HepG2 (cell line): Measurements from ENCODE around the gene ZSCAN4. TPM values are rescaled to one million over a fixed set of nuclear protein-coding genes. Genes with fewer than 3 reads are reported as not detected.

ENCODE experiments used
- ATAC-seq: fragments of 200-7000 bp; cut with Tn5 transposase; 3 replicates; pipeline ENCODE4 v1.9.1; 2020; ENCODE audit warnings: mild to moderate bottlenecking, moderate library complexity
- BruUV-seq: library from RNA; stranded (reverse); fragments of 400-500 nt; replicated peaks from 2 replicates; lab custom pipeline; 2021; lab: Mats Ljungman, UMichigan
- CTCF ChIA-PET: fragments of 300-600 bp; formaldehyde crosslinking; extraction: SDS; loops from one replicate; lab custom pipeline; 2021; ENCODE audit warnings: low total read pairs, inconsistent platforms, low intra/inter-chr PET ratio; lab: Yijun Ruan, JAX
- POLR2A ChIA-PET: fragments of 350-600 bp; sonication (Branson Sonifier 250); formaldehyde crosslinking; loops from one replicate; lab custom pipeline; 2020; ENCODE audit warnings: antibody characterized with exemption, inconsistent platforms; lab: Yijun Ruan, JAX
- DNase-seq: peaks from one replicate; pipeline ENCODE4 v3.0.0-alpha.2; 2015; ENCODE audit warnings: low spot score
- FAIRE-seq: peaks from 3 replicates; lab custom pipeline; 2011; peaks lifted over from hg19 to GRCh38; lab: Jason Lieb, UNC
- H2AFZ ChIP-seq: one replicate; pipeline ENCODE4 v1.6.1; 2011; ENCODE audit warnings: low read length, inconsistent platforms
- H3K27ac ChIP-seq: fragments of 300-600 bp; 3 replicates; pipeline ENCODE4 v1.8.0; 2011; ENCODE audit warnings: mixed run types, mild to moderate bottlenecking, mixed read lengths, low read length, inconsistent platforms; ENCODE audit not compliant: insufficient read depth; ENCODE audit errors: extremely low read length
- H3K27me3 ChIP-seq, 2 experiments: fragments of 200-600 bp in 1 of 2; 2 replicates in 1 of 2; 3 replicates in 1 of 2; pipeline versions ENCODE4 v1.6.0 to v1.8.0; 2011; ENCODE audit warnings: low read length in 2 of 2, mild to moderate bottlenecking in 2 of 2, moderate library complexity in 2 of 2, inconsistent platforms in 1 of 2; ENCODE audit not compliant: insufficient read depth in 2 of 2, control insufficient read depth in 1 of 2
- H3K36me3 ChIP-seq, 2 experiments: fragments of 200-600 bp in 1 of 2; replicated peaks in 1 of 2; 2 replicates in 1 of 2; 3 replicates in 1 of 2; pipeline versions ENCODE4 v1.5.1 to v1.8.0; 2011; ENCODE audit warnings: low read length in 2 of 2, inconsistent platforms in 1 of 2; ENCODE audit not compliant: insufficient read depth in 2 of 2, control insufficient read depth in 1 of 2
- H3K4me1 ChIP-seq: 2 replicates; pipeline ENCODE4 v1.5.1; 2012; ENCODE audit warnings: low read length, inconsistent platforms; ENCODE audit not compliant: insufficient read depth
- H3K4me2 ChIP-seq: 2 replicates; pipeline ENCODE4 v1.6.0; 2011; ENCODE audit warnings: low read depth, low read length, inconsistent platforms
- H3K4me3 ChIP-seq, 3 experiments: fragments of 200-600 bp in 1 of 3; sonication (generic), shearing (Covaris generic) in 1 of 3; replicated peaks in 1 of 3; 2 replicates each; pipeline ENCODE4 v1.5.1; 2011 to 2016; ENCODE audit warnings: low read length in 3 of 3, inconsistent platforms in 2 of 3, low read depth in 2 of 3, mild to moderate bottlenecking in 2 of 3, control low read depth in 1 of 3, mixed read lengths in 1 of 3; ENCODE audit not compliant: insufficient read depth in 1 of 3
- H3K79me2 ChIP-seq: one replicate; pipeline ENCODE4 v1.6.1; 2011; ENCODE audit warnings: low read length, inconsistent platforms; ENCODE audit not compliant: insufficient read depth
- H3K9ac ChIP-seq: 2 replicates; pipeline ENCODE4 v1.6.0; 2011; ENCODE audit warnings: mild to moderate bottlenecking, low read depth, low read length, inconsistent platforms; ENCODE audit not compliant: insufficient read depth
- H3K9me3 ChIP-seq: 2 replicates; pipeline ENCODE4 v1.5.1; 2012; ENCODE audit warnings: mild to moderate bottlenecking, low read length
- H4K20me1 ChIP-seq: 2 replicates; pipeline ENCODE4 v1.6.0; 2011; ENCODE audit warnings: inconsistent platforms, mild to moderate bottlenecking, low read length, moderate library complexity; ENCODE audit not compliant: insufficient read depth
- ARHGAP35 ChIP-seq: sonication (generic); formaldehyde crosslinking; IDR thresholded peaks from 2 replicates; pipeline ENCODE4 v1.9.0; 2022; ENCODE audit warnings: mild to moderate bottlenecking, inconsistent platforms, moderate library complexity, missing genetic modification reagents, borderline replicate concordance
- BCL6 ChIP-seq: IDR thresholded peaks from 2 replicates; pipeline ENCODE4 v1.6.1; 2016; ENCODE audit warnings: missing genetic modification reagents, missing compliant biosample characterization
- BRCA1 ChIP-seq: sonication (generic); formaldehyde crosslinking; IDR thresholded peaks from 2 replicates; pipeline ENCODE4 v1.4.0; 2020; ENCODE audit warnings: missing genetic modification reagents
- CCAR2 ChIP-seq: fragments of 200-400 bp; formaldehyde crosslinking; optimal IDR thresholded peaks from 2 replicates; pipeline ENCODE3; 2018; ENCODE audit warnings: low read depth, mild to moderate bottlenecking, low read length, moderate library complexity
- ETV5 ChIP-seq: IDR thresholded peaks from 2 replicates; pipeline ENCODE4 v1.6.1; 2018; ENCODE audit warnings: missing biosample characterization, missing genetic modification reagents, inconsistent platforms, borderline replicate concordance
- GABPA ChIP-seq, 2 experiments: IDR thresholded peaks; 2 replicates each; pipeline ENCODE4 v1.6.1; 2011 to 2016; ENCODE audit warnings: low read depth in 2 of 2, low read length in 1 of 2, missing biosample characterization in 1 of 2, missing genetic modification characterization in 1 of 2
- GLI4 ChIP-seq: sonication (generic); formaldehyde crosslinking; IDR thresholded peaks from 2 replicates; pipeline ENCODE4 v1.5.1; 2020; ENCODE audit warnings: missing genetic modification reagents, mild to moderate bottlenecking, moderate library complexity, borderline replicate concordance
- KLF15 ChIP-seq: sonication (generic); formaldehyde crosslinking; IDR thresholded peaks from 2 replicates; pipeline ENCODE4 v1.8.1; 2023; ENCODE audit warnings: borderline replicate concordance, mild to moderate bottlenecking, inconsistent platforms, missing genetic modification reagents, mixed read lengths
- KMT2B ChIP-seq: IDR thresholded peaks from 2 replicates; pipeline ENCODE4 v1.6.1; 2016; ENCODE audit warnings: missing genetic modification reagents, missing compliant biosample characterization
- LBX2 ChIP-seq: sonication (generic); formaldehyde crosslinking; IDR thresholded peaks from 2 replicates; pipeline ENCODE4 v1.5.0; 2020; ENCODE audit warnings: missing genetic modification reagents, mild to moderate bottlenecking, borderline replicate concordance
- MEIS1 ChIP-seq: sonication (generic); formaldehyde crosslinking; IDR thresholded peaks from 2 replicates; pipeline ENCODE4 v1.9.0; 2021; ENCODE audit warnings: mild to moderate bottlenecking, missing genetic modification reagents, moderate library complexity, borderline replicate concordance
- NR2F2 ChIP-seq: IDR thresholded peaks from 2 replicates; pipeline ENCODE4 v1.6.1; 2012; ENCODE audit warnings: low read depth, inconsistent platforms, borderline replicate concordance
- RCOR2 ChIP-seq: IDR thresholded peaks from 2 replicates; pipeline ENCODE4 v1.6.1; 2016; ENCODE audit warnings: missing biosample characterization, missing genetic modification reagents
- REL ChIP-seq: sonication (generic); formaldehyde crosslinking; conservative IDR thresholded peaks from 2 replicates; pipeline ENCODE4 v1.8.0; 2022; ENCODE audit warnings: mild to moderate bottlenecking, missing genetic modification reagents, moderate library complexity
- REPIN1 ChIP-seq: sonication (generic); formaldehyde crosslinking; IDR thresholded peaks from 2 replicates; pipeline ENCODE4 v1.8.0; 2022; ENCODE audit warnings: missing genetic modification reagents, low read depth, mild to moderate bottlenecking, borderline replicate concordance
- SATB2 ChIP-seq: sonication (generic); formaldehyde crosslinking; IDR thresholded peaks from 2 replicates; pipeline ENCODE4 v1.5.0; 2020; ENCODE audit warnings: missing genetic modification reagents
- SMARCE1 ChIP-seq: fragments of 450-650 bp; IDR thresholded peaks from 2 replicates; pipeline ENCODE4 v1.6.1; 2017; ENCODE audit warnings: borderline replicate concordance
- TEAD3 ChIP-seq: optimal IDR thresholded peaks from 2 replicates; pipeline ENCODE3; 2016; ENCODE audit warnings: borderline replicate concordance
- TRIM22 ChIP-seq: fragments of 450-650 bp; IDR thresholded peaks from 2 replicates; pipeline ENCODE4 v1.6.1; 2017
- ZNF263 ChIP-seq: sonication (generic); formaldehyde crosslinking; IDR thresholded peaks from 2 replicates; pipeline ENCODE4 v1.4.0; 2020; ENCODE audit warnings: missing genetic modification reagents
- ZNF367 ChIP-seq: sonication (generic); formaldehyde crosslinking; IDR thresholded peaks from 2 replicates; pipeline ENCODE4 v1.4.0; 2020; ENCODE audit warnings: missing genetic modification reagents, borderline replicate concordance
- WGBS: methylation state at CpG from one replicate; pipeline ENCODE4 v1.1.6; 2017; ENCODE audit warnings: low lambda C conversion rate; 5-methylcytosine and 5-hydroxymethylcytosine counted together
- in situ Hi-C: cut with HindIII; loops from 2 replicates; pipeline ENCODE4 v1.10.0; 2017; ENCODE audit warnings: low pct_unique_long_range_greater_than_20kb; ENCODE audit not compliant: extremely low pct_ligation_motif_present
- intact Hi-C: fragments of 100-400 bp; cut with micrococcal nuclease; formaldehyde crosslinking; loops from one replicate; pipeline ENCODE4 v1.10.0; 2022; ENCODE audit not compliant: unreplicated experiment
- polyA plus RNA-seq, 8 experiments: library from polyadenylated mRNA; depleted of rRNA in 3 of 8; stranded (reverse) in 7 of 8; unstranded in 1 of 8; fragments of >200 nt; fragmentation: Illumina TruSeq in 4 of 8; extraction: Trizol in 4 of 8; gene quantifications; 2 replicates each; pipeline versions ENCODE4 v1.2.1 to v1.2.3, GENCODE V29; 2011 to 2016; ENCODE audit warnings: low read depth in 4 of 8, missing spikeins in 1 of 8, mixed read lengths in 1 of 8; ENCODE audit not compliant: insufficient read depth in 1 of 8
- total RNA-seq, 5 experiments: library from RNA; depleted of rRNA; stranded (reverse); fragments of >200 nt; fragmentation: Illumina TruSeq; extraction: Trizol; gene quantifications; 2 replicates each; pipeline ENCODE4 v1.2.3, GENCODE V29; 2016; ENCODE audit warnings: low read depth in 1 of 5

The ZSCAN4 gene
- total and polyA plus RNA-seq, 2 of the 13 experiments (the other 11 are each of a cell fraction or from before 2014, with no cell fraction given) = 0.60 to 0.73 TPM

GRCh38 chr19:57719424-57719823 lies 50.7 kb downstream of the ZSCAN4 start (continued):
- TF ChIP-seq ARHGAP35 (CRISPR knock-in tag) (no peak), TRIM22 (no peak), NR2F2 (no peak)

GRCh38 chr19:57719901-57720519 lies 51.3 kb downstream of the ZSCAN4 start:
- H2AFZ ChIP-seq = no peak overlapping the region
- H3K9ac ChIP-seq = no peak overlapping the region
- DNase-seq (no peak), ATAC-seq (no peak), FAIRE-seq (no peak)
- H3K9me3 ChIP-seq = no peaks in the 10 kb centered on the region
- H3K4me3 ChIP-seq = no peak overlapping the region
- no peaks in the 10 kb centered on the region for H3K27me3 ChIP-seq
- no peaks in the 10 kb centered on the region for H3K4me1 ChIP-seq
- no peaks in the 10 kb centered on the region for H4K20me1 ChIP-seq
- in situ Hi-C loops (no loop called here), intact Hi-C loops (no loop called here)
- CTCF ChIA-PET = no interaction called here
- TF ChIP-seq CCAR2 (no peak), LBX2 (CRISPR knock-in tag) (no peak), ZNF263 (CRISPR knock-in tag) (no peak), GLI4 (no peak), BCL6 (CRISPR knock-in tag) (no peak), MEIS1 (CRISPR knock-in tag) (no peak), SMARCE1 (no peak), SATB2 (CRISPR knock-in tag) (no peak), ETV5 (CRISPR knock-in tag) (no peak), TEAD3 (CRISPR knock-in tag) (no peak), KMT2B (CRISPR knock-in tag) (no peak), ZNF367 (no peak), REL (CRISPR knock-in tag) (no peak), GABPA (IDR thresholded peaks at IDR 0.05; ENCODE audit: low read depth, low read length) (no peak), GABPA (CRISPR knock-in tag; IDR thresholded peaks at IDR 0.05; ENCODE audit: low read depth) (no peak), KLF15 (CRISPR knock-in tag) (no peak), BRCA1 (CRISPR knock-in tag) (no peak), RCOR2 (CRISPR knock-in tag) (no peak), REPIN1 (CRISPR knock-in tag) (no peak)
- H3K36me3 ChIP-seq = peaks cover 0 to 1% of the 10 kb centered on the region in 2 experiments; a peak in 2 of 5 replicates
- no peaks in the 10 kb centered on the region for H3K79me2 ChIP-seq
- WGBS = 100% methylated on average over 4 of the region's 4 CpGs
- no peak overlapping the region for H3K27ac ChIP-seq
- BruUV-seq = no TSS peak
- H3K4me2 ChIP-seq = no peak overlapping the region
- POLR2A ChIA-PET = no interaction called here
